Middle frontal gyrus (tissue), 1 donor: Measurements from ENCODE around the gene ATAT1.
A peak's percentile ranks its signal among the peaks of the same experiment; 100 is the strongest.

Experiments
- DNase-seq: peaks from one replicate; pipeline ENCODE4 v3.0.0-alpha.2; 2015; ENCODE audit warnings: low spot score; ENCODE audit errors: extremely low spot score

ATAT1 gene

DNA sequence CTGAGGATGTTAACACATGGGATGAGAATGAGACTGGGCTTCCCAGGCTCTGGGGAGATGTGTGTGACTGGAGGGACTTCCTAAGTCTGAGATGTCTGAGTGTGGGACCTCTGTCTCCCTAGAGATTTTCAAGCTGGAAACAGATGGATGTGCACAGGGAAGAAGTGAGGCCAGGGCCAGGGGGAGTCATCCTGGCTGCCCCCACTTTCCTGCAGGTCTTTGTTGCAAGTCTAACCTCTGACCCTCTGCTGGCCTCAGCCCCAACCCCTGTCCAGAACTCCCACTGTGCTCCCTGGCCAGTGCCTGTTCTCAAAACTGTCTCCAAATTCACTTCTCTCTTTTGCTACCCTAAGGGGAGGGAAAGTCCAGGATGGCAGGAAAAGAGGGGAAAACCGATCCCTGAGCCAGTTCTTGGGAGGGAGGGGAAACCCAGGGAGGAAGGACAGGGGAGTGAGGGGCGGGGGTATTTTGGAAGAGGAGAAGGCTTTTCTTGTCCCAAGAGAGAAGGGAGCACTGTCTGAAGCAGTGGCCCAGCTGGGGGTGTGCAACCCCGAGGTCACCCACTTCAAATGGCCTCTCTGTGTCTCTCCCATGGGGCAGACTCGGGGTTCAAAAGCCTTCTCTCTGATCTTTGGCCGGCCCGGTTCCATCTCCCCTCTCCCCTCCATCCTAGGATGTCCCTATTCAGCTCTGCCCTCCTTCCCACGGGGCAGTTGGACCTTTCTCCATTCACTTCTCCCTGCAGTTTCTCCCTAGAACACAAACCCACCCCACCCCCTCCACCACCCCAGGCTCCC is 56.7 kb downstream of the ATAT1 start:
- DNase-seq = no peak

DNA sequence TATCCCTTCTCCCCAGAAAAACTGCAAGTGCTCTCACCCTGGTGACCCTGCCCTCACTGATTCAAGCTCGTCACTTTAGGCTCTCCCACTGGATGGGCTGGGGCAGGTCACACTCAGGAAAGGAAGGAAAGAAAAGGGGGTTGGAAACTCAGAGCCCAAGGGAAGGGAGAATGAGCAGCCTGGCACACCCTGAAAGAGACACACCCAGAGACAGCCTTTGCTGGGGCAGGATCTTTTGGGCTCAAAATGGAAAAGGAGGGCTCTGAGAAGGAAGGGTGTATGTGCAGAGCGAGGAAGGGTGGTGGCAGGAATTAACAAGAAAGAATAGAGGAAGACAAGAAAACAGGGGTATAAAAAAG is 57.3 kb downstream of the ATAT1 start:
- no peak for DNase-seq

DNA sequence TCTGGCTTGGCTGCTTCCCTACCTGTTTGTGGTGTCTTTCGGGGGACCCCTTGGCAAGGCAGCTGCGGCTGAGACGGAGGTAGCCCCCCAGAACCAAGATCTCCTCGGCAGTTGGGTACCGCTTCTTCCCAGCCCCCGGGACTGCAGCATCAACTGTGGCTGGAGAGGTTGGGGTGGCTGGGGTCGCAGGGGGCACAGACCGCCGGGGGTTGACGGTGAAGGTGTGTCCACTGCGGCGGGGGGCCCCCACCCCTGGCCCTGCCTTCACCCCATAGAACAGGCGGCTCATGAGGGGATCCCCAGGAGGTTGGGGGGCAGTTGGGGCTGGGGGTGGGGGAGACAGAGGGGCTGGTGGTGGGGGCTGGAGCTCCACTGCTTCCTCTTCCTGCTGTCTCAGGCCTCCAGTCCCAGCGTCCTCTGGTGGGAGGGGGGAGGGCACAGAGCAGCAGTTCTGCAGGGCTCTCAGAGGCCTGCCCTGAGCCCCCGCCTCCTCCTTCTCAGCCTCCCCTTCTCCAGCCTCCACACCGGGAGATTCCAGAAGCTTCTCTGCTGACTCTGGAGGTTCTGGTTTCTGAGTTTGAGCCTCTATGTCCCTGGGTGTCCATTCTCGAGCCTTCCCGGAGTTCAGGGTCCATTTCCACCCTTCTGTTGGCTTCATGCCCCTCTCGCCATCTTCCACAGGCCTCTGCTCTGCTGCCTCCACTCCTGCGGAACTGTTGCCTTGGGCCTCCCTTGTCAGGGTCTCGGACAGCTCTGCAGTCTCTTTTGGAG is 57.9 kb downstream of the ATAT1 start:
- DNase-seq = no peak

DNA sequence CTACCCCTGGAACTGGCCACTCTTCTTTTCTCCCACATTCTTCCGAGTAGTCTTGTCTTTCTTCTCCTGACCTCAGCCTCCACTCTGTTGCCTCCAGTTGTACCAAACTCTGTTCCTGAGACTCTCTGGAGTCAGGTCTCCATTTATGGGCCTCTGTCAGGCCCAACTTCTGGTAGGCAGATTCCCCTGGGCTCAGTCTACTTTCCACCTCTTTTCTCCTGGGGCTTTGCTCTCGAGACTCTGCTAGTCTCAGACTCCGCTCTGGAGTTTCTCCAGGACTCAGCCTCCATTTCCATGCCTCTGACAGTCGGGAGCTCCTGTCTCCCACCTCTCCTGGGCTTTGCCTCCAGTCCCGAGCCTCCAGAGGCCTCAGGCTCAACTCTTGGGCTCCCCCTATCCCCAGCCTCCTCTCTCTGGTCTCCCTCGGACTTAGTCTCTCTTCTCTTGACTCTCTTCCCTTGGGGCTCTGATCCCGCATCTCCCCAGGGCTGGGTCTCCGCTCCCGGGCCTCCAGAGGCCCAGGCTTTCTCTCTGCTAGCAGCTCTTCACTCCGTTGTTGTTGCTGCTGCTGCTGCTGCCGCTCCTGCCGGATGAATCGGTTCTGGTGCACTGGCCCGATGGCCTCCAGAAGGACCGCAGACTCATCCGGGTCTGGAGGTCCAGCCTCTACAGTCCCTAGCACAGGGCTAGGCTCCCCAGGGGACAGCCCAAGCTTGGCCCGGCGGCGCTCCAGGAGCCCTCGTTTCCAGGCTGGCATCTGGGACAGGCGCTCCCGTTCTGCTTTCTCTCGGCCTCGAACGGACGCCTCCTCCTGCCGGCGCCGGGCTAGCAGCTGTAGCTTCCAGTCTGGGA is 58.7 kb downstream of the ATAT1 start:
- no peak for DNase-seq

DNA sequence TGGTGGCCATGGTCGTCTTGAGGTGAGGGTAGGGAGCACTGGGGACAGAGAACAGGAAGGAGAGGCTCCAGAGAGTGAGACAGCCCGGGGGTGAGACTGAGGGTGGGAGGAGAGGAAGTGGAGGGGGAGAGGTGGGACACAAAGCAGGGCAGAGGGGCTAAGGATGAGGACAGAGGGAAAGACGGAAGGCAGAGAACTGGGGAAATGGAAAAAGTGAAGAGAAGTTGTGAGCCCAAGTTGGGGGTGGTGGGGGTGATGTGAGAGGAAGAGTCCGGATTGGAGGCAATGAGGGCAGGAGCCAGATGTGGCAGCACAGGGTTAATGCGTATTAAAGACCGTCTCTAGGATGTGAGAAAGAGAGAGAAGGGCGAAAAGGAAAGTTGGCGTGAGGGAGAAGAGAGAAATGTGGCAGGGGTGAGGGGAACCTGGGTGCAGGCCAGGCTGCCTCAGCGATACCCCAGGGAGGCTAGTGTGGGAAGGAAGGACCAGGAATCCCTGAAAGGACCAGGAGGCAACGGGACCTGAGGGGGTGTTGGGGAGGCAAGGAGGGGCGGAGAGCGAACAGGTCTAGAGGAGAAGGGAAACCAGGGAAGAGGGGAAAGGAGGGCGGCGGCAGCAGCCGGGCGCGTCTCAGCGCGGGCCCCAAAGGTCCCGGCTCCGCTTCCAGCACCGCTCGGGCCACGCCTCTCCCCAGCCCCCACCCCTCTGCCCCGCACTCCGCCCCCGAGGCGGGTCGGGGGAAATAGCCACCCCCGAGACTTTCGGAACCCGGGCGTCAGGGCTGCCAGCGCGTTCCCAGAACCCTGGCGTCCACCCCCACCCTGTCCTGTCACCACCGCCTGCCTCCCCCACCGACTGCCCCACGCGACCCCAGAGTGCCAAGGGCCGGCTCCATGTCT is 59.6 kb downstream of the ATAT1 start, which contains the start of gene PPP1R18:
Gene PPP1R18 (minus strand): TSS at position 637 of the 899 bp plus-strand sequence. CDS start 627 bp downstream, at position 10.
- no peak for DNase-seq

DNA sequence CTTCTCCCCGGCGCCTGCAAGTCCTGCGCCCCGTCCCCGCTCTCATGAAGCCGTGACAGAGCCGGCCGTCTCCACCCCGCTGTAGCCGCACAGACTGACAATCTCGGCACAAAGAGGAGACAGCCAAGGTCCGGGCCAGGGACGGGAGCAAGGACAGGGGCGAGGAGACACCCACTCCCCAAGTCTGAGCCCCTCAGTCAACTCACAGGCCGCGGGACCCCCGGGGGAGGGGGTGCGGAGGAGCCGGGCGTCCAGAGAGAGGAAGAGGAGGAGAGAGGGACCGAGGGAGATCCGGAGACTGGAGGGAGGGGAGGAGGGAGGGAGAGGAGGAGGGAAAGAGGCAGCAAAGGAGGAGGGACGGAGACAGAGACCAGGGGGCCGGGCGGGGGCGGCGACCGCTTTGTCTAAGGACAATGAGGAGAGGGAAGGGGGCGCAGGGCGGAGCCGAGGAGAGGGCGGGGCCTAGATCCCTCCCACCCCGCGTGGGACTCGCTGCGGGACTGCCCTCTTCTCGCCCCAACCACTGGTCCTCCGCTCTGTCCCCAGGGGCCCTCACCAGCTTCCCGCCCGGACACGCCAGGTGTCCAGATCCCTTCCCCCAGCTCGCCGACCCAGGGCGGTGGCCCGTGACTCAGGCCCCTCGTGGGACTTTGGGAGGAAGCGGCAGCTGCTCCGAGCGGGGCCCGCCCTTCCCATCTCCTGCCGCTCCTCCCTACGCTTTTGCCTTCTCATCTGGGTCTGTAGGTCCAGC is 60.4 kb downstream of the ATAT1 start:
- DNase-seq = no peak

DNA sequence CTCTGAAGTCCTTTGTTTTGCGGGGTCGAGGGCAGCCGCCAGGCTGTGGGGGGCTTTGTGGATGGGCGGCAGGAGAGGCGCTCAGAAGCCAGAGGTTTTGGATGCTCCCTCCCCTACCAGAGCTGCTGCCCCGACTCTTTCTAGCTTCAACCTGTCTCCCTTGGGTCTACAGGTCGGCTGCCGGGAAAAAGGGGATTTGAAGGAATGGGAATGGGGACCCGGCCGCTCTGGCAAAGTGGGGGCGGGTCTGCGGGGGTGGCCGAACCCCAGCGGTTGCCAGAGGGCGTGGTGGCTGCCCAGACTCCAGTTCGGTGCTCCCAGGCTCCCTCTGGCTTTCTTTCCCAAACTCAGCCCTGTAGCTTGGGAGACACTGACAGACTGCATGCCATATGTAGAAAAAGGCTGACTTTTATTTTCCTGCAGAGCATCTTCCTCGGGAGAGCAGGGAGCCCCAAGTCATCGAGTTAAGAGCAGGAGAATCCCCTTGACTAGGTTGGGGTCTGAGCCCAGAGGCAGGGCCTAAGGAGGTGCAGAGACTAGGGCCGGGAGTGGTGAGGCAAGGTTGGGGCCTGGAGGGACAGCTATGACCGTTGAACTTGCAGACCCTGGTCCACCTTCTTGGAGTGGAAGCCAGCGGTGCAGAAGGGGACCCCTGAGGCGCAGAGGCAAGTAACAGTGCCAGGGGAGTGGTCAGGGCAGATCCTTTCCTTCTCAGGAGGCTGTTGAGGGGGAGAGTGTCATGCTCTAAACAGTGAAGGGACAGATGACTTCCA is 61.2 kb downstream of the ATAT1 start:
- DNase-seq = no peak

DNA sequence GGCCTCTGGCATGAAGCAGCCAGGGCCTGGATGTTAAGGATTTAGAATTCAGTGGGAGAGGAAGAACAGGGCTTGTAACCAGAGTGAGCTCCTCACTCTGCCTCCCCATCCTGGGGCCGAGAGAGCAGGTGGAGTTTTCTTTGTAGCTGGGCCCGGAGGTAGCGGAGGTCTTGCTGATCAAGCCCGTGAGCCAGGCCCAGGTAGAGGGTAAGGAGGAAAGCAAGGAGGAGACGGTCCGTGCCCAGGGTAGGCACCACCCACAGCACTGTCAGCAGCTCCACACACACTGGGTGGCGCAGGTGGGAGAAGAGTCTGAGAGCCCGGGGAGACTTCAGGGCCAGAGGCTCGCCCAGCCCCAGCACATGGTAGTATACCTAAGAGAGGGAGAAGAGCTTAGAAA is 61.9 kb downstream of the ATAT1 start:
- DNase-seq = no peak

DNA sequence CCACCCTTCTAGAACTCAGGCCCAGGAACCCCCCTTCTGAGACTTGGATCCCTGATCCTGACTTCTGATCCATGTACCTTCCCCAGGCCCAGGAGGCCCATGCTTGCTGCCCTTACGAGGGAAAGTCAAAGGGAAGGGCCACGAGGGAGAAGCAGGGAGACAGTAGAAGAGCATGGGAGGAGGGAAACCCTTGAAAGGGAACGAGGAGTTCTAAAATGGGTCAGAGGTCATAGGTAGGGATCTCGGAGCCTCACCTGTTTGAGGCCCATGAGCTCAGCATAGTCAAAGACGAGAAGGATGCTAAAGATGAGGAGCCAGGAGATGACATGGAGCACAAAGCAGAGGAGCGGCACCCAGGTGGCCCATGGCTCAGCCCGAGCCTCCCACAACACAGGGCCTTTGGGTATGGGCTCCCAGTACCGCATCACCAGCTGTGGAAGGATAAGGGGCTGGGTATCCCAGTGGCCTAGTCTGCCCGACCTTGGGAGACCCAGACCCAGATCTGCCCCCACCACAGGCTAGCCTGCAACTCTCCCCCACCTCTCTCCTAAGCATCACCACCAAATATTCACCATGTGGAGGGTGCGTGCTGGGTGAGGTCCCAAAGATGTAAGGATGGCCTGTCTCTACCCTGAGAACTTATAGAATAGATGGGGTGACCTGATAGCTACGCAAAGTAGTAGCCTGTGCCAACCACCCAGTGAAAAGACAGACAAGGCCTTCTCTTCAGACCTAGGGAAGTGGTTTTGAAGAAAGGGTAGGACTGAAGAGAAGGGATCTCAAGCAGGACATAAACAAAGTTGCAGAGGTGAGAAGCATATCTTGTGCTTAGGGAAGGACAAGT is 62.6 kb downstream of the ATAT1 start:
- no peak for DNase-seq

DNA sequence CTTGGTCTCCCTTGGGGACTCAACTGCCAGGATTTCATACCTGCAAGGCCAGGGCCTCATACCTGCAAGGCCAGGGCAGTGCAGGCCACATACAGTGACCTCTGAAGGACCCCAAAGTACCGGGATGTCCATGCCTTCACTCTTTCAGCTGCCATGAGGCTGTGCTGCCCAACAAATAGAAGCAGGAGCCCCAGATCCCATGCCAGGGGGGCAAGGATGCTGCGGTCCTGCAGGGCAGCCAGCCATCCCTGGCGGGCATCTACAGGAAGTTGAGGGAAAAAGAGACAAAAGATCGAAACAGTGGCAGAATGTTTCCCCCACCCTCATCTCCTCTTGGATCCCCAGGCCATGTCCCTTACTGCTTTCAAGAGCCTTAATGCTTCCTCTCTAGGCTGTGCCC is 63.3 kb downstream of the ATAT1 start:
- DNase-seq = no peak

DNA sequence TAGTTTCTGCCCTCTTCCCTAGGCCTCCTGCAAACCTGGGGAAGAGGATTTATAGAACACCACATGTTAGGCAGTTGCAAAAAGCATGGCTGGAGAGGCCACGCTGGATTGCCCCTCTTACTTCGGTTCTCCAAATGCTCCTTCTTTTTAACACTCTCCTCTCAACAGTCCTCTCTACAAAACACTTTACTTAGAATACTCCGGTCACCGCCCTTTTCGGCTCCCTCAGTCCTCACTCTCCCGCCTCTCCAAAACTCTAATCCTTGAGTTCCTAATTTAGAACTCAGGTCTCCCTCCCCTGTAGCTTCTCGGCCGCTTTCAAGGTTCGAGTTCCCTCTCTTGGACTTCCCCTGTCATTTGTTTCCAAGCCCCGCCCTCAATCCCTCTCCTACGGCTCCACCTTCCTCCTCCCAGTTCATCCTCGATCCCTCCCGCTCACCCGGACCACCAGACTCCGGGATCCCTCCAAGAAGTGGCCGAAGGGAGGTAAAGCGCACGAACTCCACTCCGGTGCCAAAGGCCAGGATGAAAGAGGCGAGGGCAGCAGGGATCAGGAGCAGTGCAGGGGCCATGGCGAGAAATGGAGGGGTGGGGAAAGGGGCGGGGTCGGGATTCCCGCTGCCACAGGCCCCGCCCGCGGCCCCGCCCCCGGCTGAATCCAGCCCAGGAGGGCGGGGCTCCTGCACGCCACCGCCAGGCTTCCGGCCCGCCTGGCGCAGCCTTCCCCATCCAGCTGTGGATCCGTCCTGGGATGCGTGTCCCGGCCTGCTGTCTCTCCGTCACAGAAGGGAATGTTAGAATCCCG is 63.9 kb downstream of the ATAT1 start, which contains the start of gene NRM:
Gene NRM (minus strand): TSS at position 582 of the 805 bp plus-strand sequence. CDS start 10 bp downstream, at position 572.
- DNase-seq = peak; percentile 66

DNA sequence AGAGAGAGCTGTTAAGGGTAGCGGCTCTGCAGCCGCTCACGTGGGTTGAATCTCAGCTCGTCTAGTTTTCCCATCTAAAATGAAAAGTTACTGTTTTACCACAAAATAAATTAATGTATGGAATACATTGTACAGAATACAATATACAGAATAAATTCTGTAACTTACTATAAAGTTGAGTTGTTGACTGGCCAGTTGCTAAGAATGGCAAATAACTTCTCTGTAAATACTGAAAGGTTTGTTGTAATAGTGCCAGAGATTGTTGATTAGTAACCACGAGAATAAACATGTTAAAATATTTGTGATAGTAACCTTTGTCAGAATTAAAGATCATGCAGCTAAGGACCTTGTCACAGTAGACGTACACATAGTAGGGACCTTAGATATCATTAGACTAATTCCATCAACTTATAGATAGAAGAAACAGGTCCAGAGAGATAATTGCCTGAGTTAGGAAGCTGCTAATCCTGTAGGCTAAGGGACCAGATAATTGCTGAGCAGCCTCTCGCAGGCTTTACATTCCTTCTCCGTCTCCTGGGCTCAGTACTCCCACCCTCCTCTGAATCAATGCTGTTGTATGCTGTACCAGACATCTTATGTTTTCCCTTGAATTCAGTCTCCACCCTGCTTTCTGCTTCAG is 64.7 kb downstream of the ATAT1 start:
- no peak for DNase-seq
